ENCODE measurements around the gene ITPRID1. TPM values are rescaled to one million over a fixed set of nuclear protein-coding genes. Genes with fewer than 3 reads are reported as not detected.

The ITPRID1 gene
- polyA plus RNA-seq, 1 donor (not counting 4 experiments of a cell fraction or from before 2014, with no cell fraction given) = not detected

DNA sequence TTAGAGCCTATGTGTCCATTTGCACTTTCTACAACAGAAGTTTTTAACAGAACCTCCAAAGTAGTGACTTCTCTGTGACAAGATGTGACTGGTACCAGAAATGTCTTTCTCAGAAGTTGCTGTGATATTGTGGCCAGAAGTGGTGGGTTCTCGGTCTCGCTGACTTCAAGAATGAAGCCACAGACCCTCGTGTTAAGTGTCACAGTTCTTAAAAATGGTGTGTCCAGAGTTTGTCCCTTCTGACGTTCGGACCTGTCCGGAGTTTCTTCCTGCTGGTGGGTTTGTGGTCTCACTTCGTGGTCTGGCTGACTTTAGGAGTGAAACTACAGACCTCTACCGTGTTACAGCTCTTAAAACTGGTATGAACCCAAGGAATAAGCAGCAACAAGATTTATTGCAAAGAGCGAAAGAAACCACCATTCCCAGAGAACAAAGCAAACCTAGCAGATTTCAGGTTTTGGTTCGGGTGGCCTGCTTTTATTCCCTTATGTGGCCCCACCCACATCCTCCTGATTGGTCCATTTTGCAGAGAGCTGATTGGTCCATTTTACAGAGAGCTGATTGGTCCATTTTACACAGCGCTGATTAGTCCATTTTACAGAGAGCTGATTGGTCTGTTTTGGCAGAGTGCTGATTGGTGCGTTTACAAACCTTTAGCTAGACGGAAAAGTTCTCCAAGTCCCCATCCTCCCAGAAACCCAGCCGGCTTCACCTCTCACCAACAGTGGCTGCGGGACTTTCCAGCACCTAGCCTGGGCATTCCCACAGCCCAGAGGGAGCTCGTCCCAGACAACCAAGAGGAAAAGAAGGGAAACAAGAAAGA, 3.0 kb downstream of the ITPRID1 start:
- DNase-seq (ENCODE audit: low read depth, low spot score) (no peak), FAIRE-seq (no peak)
- TF ChIP-seq, protein P1, sequence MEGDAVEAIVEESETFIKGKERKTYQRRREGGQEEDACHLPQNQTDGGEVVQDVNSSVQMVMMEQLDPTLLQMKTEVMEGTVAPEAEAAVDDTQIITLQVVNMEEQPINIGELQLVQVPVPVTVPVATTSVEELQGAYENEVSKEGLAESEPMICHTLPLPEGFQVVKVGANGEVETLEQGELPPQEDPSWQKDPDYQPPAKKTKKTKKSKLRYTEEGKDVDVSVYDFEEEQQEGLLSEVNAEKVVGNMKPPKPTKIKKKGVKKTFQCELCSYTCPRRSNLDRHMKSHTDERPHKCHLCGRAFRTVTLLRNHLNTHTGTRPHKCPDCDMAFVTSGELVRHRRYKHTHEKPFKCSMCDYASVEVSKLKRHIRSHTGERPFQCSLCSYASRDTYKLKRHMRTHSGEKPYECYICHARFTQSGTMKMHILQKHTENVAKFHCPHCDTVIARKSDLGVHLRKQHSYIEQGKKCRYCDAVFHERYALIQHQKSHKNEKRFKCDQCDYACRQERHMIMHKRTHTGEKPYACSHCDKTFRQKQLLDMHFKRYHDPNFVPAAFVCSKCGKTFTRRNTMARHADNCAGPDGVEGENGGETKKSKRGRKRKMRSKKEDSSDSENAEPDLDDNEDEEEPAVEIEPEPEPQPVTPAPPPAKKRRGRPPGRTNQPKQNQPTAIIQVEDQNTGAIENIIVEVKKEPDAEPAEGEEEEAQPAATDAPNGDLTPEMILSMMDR (optimal IDR thresholded peaks at IDR 0.05 in 1 of 3, IDR thresholded peaks at IDR 0.05 in 1 of 3, conservative IDR thresholded peaks at IDR 0.05 in 1 of 3; ENCODE audit: extremely low read depth in 1 of 3, insufficient read depth in 2 of 3, low read length in 3 of 3) = no peak
- TF ChIP-seq EZH2 (IDR thresholded peaks at IDR 0.05; ENCODE audit: low read length) = no peak
- H3K4me1 ChIP-seq (ENCODE audit: control insufficient read depth, extremely low read depth, insufficient read depth, low read length) = no peaks in the 10 kb centered on the region
- no peaks in the 10 kb centered on the region for H3K27me3 ChIP-seq (ENCODE audit: control insufficient read depth, extremely low read depth, insufficient read depth, low read length)
- H3K79me2 ChIP-seq (ENCODE audit: control insufficient read depth, insufficient read depth, low read length) = no peaks in the 10 kb centered on the region
- H3K27ac ChIP-seq (ENCODE audit: control insufficient read depth, insufficient read depth, low read length) = no peak overlapping the region
- dilution Hi-C loops (cut with MboI; ENCODE audit: extremely low pct_ligation_motif_present, low sequenced_read_pairs) = no loop called here
- H2AFZ ChIP-seq (ENCODE audit: control insufficient read depth, low read length) = no peak overlapping the region
- H3K4me2 ChIP-seq (ENCODE audit: control insufficient read depth, extremely low read depth, insufficient read depth, low read depth, low read length) = no peak overlapping the region
- H3K9ac ChIP-seq (ENCODE audit: control insufficient read depth, extremely low read depth, insufficient read depth, low read length) = no peak overlapping the region
- no peak overlapping the region for H3K4me3 ChIP-seq (ENCODE audit: control insufficient read depth in 2 of 3, extremely low read depth in 1 of 3, insufficient read depth in 2 of 3, low read depth in 1 of 3, low read length in 3 of 3)
- H3K9me1 ChIP-seq (ENCODE audit: control insufficient read depth, extremely low read depth, insufficient read depth, low read length) = no peaks in the 10 kb centered on the region
- H4K20me1 ChIP-seq (ENCODE audit: control insufficient read depth, extremely low read depth, insufficient read depth, low read length) = no peaks in the 10 kb centered on the region
- H3K36me3 ChIP-seq (ENCODE audit: control insufficient read depth in 2 of 2, extremely low read depth in 1 of 2, insufficient read depth in 2 of 2, low read length in 2 of 2) = no peaks in the 10 kb centered on the region
- no peaks in the 10 kb centered on the region for H3K9me3 ChIP-seq (ENCODE audit: control insufficient read depth, low read depth, low read length)

DNA sequence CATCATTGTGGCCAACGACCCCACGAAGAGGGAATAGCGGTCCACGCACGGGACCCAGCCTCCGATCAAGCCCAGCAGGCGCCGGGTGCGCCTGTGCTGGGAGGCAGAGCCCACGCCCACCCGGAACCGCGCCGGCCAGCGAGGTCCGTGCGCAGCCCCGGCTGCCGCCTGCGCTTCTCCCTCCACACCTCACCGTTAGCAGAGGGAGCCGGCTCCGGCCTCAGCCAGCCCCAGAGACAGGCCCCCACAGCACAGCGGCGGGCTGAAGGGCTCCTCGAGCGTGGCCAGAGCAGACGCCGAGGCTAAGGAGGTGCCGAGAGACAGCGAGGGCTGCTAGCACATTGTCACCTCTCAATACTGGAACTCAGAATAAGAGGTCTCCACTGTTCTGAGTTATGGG, 3.6 kb downstream of the ITPRID1 start:
- Histone ChIP-seq H3K27ac (ENCODE audit: control insufficient read depth, insufficient read depth, low read length) (no peak overlapping the region), H3K9ac (ENCODE audit: control insufficient read depth, extremely low read depth, insufficient read depth, low read length) (no peak overlapping the region), H2AFZ (ENCODE audit: control insufficient read depth, low read length) (no peak overlapping the region), H3K27me3 (ENCODE audit: control insufficient read depth, extremely low read depth, insufficient read depth, low read length) (no peaks in the 10 kb centered on the region), H3K4me2 (ENCODE audit: control insufficient read depth, extremely low read depth, insufficient read depth, low read depth, low read length) (no peak overlapping the region), H3K4me3 (ENCODE audit: control insufficient read depth in 2 of 3, extremely low read depth in 1 of 3, insufficient read depth in 2 of 3, low read depth in 1 of 3, low read length in 3 of 3) (no peak overlapping the region), H3K79me2 (ENCODE audit: control insufficient read depth, insufficient read depth, low read length) (no peaks in the 10 kb centered on the region), H3K9me1 (ENCODE audit: control insufficient read depth, extremely low read depth, insufficient read depth, low read length) (no peaks in the 10 kb centered on the region), H3K9me3 (ENCODE audit: control insufficient read depth, low read depth, low read length) (no peaks in the 10 kb centered on the region), H4K20me1 (ENCODE audit: control insufficient read depth, extremely low read depth, insufficient read depth, low read length) (no peaks in the 10 kb centered on the region), H3K36me3 (ENCODE audit: control insufficient read depth in 2 of 2, extremely low read depth in 1 of 2, insufficient read depth in 2 of 2, low read length in 2 of 2) (no peaks in the 10 kb centered on the region), H3K4me1 (ENCODE audit: control insufficient read depth, extremely low read depth, insufficient read depth, low read length) (no peaks in the 10 kb centered on the region)
- no peak for FAIRE-seq
- dilution Hi-C loops (cut with MboI; ENCODE audit: extremely low pct_ligation_motif_present, low sequenced_read_pairs) = no loop called here
- no peak for DNase-seq (ENCODE audit: low read depth, low spot score)
- TF ChIP-seq, protein P1 (optimal IDR thresholded peaks at IDR 0.05 in 1 of 3, IDR thresholded peaks at IDR 0.05 in 1 of 3, conservative IDR thresholded peaks at IDR 0.05 in 1 of 3; ENCODE audit: extremely low read depth in 1 of 3, insufficient read depth in 2 of 3, low read length in 3 of 3) = no peak
- TF ChIP-seq EZH2 (IDR thresholded peaks at IDR 0.05; ENCODE audit: low read length) = no peak

All from keratinocyte (primary cell).